Cerebellar nuclear complex (tissue), 1 donor: ENCODE measurements around the gene MIPEP.

Source experiments
- DNase-seq, 2 experiments: peaks; one replicate each; lab custom pipeline; 2025; lab: John Stamatoyannopoulos, UW

MIPEP gene

DNA sequence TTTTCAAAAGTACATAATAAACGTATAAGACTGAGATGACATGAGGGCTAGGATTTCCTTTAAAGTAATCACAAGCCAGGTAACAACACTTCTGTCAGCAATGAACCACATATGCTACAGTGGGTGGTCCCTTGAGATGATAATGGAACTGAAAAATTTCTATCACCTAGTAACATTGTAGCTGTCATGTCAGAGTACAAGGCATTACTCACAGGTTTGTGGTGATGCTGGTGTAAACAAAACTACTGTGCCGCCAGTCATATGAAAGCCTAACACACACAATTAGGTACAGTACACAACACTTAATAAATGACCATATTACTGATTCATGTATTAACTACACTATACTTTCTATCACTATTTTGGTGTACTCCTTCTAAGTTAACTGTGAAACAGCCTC is 36.8 kb downstream of the MIPEP start:
- no peak for DNase-seq

DNA sequence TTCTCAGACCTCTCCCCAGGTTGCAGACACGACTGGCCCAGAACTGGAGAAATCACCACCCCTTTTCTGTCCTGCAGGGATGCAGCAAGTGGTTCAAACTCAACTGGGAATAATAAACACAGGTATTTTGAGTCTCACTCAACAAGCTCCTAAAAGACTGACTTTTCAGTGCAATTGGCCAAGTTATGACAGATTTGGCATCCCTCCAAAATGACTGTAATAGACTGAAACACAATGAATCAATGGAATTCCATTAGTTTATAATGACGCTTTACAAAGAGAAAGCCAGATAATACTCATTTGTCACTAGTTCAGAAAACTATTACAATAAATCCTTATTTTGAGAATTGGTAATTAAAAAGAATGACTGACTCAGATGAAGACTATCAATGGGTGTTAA is 38.1 kb downstream of the MIPEP start:
- DNase-seq = no peak

DNA sequence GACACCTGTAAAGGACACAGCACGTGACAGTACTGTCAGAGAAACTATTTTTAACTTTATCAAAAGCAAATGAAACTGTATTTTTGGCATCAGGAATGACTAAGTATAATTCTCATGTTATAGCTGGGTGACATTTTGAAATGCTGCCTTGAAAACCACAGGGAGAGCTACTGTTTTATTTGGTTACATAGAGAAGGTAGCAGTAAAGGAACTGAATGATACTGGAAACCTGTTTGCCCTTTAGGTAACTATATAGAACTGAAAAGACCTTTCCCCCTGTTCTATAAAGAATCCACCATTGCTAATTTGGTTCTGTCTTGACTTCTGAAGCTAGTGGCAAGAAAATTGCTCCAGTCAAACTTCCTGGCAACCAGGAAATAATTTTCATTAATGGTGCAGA is 39.1 kb downstream of the MIPEP start:
- no peak for DNase-seq

GRCh38 chr13:23849670-23850069 is 39.5 kb downstream of the MIPEP start:
- no peak for DNase-seq

DNA sequence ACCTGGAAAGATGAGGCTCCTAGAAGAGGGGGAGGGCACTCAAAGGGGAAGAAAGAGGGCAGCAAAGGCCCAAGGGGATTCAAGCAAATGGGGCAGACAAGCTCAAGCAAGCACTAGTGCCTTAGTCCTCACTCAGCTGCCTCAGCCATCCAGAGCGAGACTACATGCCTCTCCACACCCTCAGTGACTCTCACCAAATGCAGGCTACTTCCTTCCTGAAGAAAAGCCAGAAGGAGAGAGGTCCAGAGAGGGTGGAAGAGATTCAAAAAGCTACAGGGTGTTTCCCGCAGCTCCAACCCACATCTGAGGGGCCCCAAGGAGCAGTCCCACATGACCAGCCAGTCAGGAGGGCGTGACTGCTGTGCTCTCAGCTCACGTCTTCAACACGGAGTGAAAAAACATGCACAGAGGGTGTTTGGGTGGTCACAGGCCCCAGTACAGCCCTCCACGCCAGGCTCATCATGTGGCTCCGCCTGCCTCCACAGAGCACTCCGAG is 40.5 kb downstream of the MIPEP start:
- DNase-seq = no peak

- no peak for DNase-seq
Measured at GRCh38 chr13:23848019-23848418, 41.2 kb downstream of the MIPEP start.

- no peak for DNase-seq
Measured at GRCh38 chr13:23847497-23847896, 41.7 kb downstream of the MIPEP start.

DNA sequence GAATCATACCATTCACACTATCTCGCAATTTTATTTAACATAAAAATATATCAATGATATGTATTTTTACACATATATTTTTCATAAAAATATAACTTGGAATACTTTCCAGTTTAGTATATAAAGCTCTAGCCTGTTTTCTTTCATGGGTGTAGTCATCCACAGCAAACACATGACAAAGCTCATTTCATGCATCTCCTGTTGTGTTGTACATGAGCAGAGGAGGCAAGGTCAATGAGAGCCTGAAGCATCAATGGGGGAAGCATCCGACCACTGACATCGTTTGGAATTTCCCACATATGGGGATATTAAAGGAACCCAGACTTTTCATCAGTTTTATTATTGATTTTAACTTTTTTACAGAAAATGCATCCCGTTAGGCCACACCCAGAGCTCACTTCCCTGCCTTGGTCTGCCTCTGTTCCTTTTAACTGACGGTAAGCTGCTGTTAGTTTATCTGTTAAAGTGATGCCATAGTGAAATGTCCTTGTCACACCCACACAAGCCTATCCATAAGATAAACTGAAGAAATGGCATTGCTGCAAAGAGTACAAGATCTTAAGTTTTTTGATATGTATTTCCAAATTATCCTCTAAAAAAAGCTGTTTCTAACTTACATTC is 44.0 kb downstream of the MIPEP start:
- no peak for DNase-seq

GRCh38 chr13:23844132-23844531 is 45.1 kb downstream of the MIPEP start:
- DNase-seq = no peak

- no peak for DNase-seq
Measured at GRCh38 chr13:23843436-23843835, 45.8 kb downstream of the MIPEP start.

DNA sequence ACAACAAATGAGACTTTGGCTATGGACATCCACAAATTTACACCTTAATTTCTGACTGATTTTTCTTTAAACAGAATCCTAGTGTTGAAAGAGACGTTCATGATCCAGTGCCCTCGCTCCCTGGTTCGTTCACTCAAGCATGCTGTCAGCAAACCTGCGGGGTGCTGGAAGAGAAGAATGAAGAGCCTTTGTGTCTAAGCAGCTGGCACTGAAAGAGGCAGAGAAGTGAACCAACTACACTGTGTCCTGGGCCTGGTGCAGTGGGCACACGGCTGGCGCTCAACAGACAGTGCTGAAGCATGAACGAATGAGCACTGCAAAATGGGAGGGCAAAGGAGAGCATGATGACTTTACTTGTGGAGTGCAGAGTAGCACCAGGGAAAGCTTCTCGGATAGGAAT is 46.8 kb downstream of the MIPEP start:
- DNase-seq = no peak

- no peak for DNase-seq
Measured at GRCh38 chr13:23833733-23834611, 55.2 kb downstream of the MIPEP start.

DNA sequence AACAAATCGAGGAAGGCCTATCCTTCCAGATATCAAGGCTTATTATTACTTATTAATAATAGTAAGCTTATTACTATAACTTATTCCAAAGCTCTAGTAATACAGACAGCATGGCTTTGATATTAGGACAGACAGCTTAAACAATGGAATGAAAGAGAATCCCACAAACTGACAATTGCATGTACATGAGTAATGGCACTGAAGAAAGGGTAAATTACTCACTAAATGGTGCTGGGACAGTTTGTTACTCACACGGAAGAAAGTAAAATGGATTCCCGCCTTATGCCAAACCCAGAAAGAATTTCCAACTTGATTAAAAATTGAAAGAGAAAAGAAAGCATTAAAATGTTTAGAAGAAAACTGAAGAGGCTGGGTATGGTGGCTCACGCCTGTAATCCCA is 60.3 kb downstream of the MIPEP start:
- no peak for DNase-seq

- no peak for DNase-seq
Measured at GRCh38 chr13:23828086-23828485, 61.1 kb downstream of the MIPEP start.

DNA sequence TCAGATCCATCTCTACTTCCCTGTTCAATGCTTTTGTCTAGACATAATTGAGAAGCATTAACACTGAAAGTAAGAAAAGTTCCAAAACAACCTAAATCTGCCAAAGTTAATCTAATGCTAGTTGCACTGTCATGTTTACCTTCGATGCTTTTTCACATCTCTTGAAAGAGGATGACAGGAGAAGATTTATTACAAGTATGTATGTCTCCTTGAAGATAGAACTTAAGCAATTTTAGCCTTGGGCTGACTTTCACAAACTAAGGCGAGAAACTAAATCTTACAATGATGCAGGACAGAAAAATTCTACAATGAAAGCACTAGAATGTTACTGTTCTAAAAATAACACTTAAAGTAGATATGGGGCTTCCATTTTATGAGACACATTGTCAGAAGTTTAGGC is 64.0 kb downstream of the MIPEP start:
- no peak for DNase-seq

GRCh38 chr13:23824371-23824770 is 64.8 kb downstream of the MIPEP start:
- DNase-seq = no peak

DNA sequence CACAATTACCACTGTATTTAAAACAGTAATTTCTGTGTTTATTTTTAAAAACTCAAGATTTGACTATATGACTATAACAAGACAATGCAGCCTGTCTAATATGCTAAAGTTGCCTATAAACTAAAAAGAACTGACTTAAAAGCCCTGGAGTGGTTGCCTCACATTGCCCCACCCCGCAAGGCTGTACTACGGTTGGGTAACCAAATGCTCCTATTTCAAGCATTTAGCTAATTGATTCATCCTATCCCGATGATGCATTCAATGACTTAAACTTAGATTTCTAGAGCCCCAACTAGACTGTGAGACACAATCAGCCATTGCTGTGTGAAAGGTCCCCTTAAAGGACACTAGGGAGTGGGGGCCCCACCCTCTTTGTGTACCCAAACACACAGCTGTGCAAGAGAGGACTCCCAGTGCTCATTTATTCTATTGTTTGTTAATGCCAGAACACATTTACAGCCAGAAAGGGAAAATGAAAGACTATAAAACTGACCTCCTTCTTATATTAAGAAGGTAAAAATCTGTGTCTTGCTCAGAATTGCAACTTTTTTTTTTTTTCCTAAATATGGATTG is 66.9 kb downstream of the MIPEP start:
- DNase-seq = no peak

DNA sequence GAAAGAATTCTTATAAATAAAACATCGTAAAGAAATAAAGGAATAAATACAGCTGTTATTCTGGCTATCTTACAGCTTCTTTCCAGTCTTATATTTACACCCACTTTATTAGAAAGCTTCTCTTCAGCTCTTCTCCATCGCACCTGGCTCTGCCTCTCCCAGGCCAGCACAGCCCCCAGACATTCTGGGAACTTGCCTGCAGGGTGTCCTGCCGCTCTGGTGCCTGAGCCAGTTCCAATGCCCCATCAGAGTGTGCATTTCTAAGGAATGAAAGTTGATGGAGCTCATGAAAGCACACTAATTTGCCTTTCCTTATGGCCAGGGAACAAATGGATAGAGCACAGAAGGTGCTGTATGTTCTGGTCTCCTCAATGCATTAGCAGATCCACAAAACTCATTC is 68.7 kb downstream of the MIPEP start:
- DNase-seq = no peak

- DNase-seq = no peak
Measured at GRCh38 chr13:23817830-23818229, 71.4 kb downstream of the MIPEP start.

DNA sequence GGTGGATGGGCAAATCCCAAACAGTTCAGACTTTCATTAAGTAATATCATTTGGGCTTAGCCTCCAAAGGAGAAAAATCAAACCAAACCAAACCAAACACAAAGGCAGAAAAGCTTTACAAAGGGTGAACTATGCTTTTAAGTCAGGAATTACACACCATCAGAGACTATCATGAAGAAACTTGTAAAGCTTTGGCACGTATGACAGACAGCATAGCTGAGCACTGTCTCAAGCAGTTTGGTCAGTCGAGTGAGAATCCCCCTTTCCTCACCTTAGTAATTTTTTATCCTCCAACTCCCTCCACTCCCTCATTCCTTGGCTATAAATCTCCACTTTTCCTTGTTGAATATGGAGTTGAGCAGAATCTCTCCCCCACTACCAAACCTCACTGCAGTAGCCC is 72.1 kb downstream of the MIPEP start:
- no peak for DNase-seq

- DNase-seq = no peak
Measured at GRCh38 chr13:23813635-23814034, 75.6 kb downstream of the MIPEP start.

- no peak for DNase-seq
Measured at GRCh38 chr13:23811366-23812062, 77.7 kb downstream of the MIPEP start.
